GM12878 (cell line): ENCODE measurements around the gene ITGA1. TPM values are rescaled to one million over a fixed set of nuclear protein-coding genes. Genes with fewer than 3 reads are reported as not detected.

Experiments used
- ATAC-seq: fragments of 200-7000 bp; cut with Tn5 transposase; 3 replicates; pipeline ENCODE4 v1.9.1; 2020; ENCODE audit warnings: mild to moderate bottlenecking, moderate library complexity
- BruUV-seq: library from RNA; stranded (reverse); fragments of 400-500 nt; replicated peaks from 2 replicates; lab custom pipeline; 2021; lab: Mats Ljungman, UMichigan
- CTCF ChIA-PET: fragments of 300-600 bp; sonication (Branson Sonifier 250); formaldehyde crosslinking; extraction: SDS; loops from one replicate; lab custom pipeline; 2021; ENCODE audit warnings: inconsistent platforms; lab: Yijun Ruan, JAX
- POLR2A ChIA-PET: fragments of 350-600 bp; formaldehyde crosslinking; extraction: SDS; loops from one replicate; lab custom pipeline; 2021; ENCODE audit warnings: inconsistent platforms; lab: Charles Lee
- RAD21 ChIA-PET: fragments of 300-600 bp; sonication (Branson Sonifier 250); formaldehyde crosslinking; loops from one replicate; lab custom pipeline; 2023; ENCODE audit warnings: antibody characterized with exemption; ENCODE audit not compliant: unreplicated experiment; lab: Charles Lee
- SMC1A ChIA-PET: fragments of 300-600 bp; sonication (Branson Sonifier 250); formaldehyde crosslinking; loops from one replicate; lab custom pipeline; 2023; ENCODE audit not compliant: unreplicated experiment, uncharacterized antibody; lab: Charles Lee
- DNase-seq: peaks from one replicate; pipeline ENCODE4 v3.0.0-alpha.2; 2011; ENCODE audit warnings: low read depth, low spot score
- FAIRE-seq: peaks from 3 replicates; lab custom pipeline; 2011; peaks lifted over from hg19 to GRCh38; lab: Jason Lieb, UNC
- H2AFZ ChIP-seq: 2 replicates; pipeline ENCODE4 v1.6.0; 2011; ENCODE audit warnings: low read depth, low read length, control low read depth; ENCODE audit not compliant: control insufficient read depth
- H3K27ac ChIP-seq: 2 replicates; pipeline ENCODE4 v1.5.1; 2011; ENCODE audit warnings: control low read depth; ENCODE audit not compliant: control insufficient read depth, insufficient read depth
- H3K27me3 ChIP-seq, 2 experiments: replicated peaks in 1 of 2; 2 replicates each; pipeline versions ENCODE4 v1.6.0 to v1.6.1; 2011; ENCODE audit warnings: low read length in 1 of 2; ENCODE audit not compliant: control insufficient read depth in 2 of 2, insufficient read depth in 2 of 2
- H3K36me3 ChIP-seq, 2 experiments: 2 replicates each; pipeline ENCODE4 v1.5.1; 2011; ENCODE audit warnings: low read length in 1 of 2; ENCODE audit not compliant: control insufficient read depth in 2 of 2, insufficient read depth in 2 of 2
- H3K4me1 ChIP-seq: 2 replicates; pipeline ENCODE4 v1.6.1; 2011; ENCODE audit warnings: mild to moderate bottlenecking, low read length, moderate library complexity, mixed read lengths; ENCODE audit not compliant: control insufficient read depth, insufficient read depth
- H3K4me2 ChIP-seq: 2 replicates; pipeline ENCODE4 v1.6.0; 2011; ENCODE audit warnings: control low read depth; ENCODE audit not compliant: control insufficient read depth, insufficient read depth
- H3K4me3 ChIP-seq: fragments of 200-600 bp; sonication (generic); 2 replicates; pipeline ENCODE4 v1.5.1; 2016
- H3K79me2 ChIP-seq: 2 replicates; pipeline ENCODE4 v1.6.0; 2011; ENCODE audit warnings: low read length; ENCODE audit not compliant: control insufficient read depth, insufficient read depth
- H3K9ac ChIP-seq: 2 replicates; pipeline ENCODE4 v1.8.0; 2011; ENCODE audit warnings: low read length, control low read depth, mixed read lengths; ENCODE audit not compliant: control insufficient read depth, insufficient read depth
- H3K9me3 ChIP-seq: replicated peaks from 3 replicates; pipeline ENCODE4 v1.5.1; 2011; ENCODE audit warnings: mild to moderate bottlenecking, low read length; ENCODE audit not compliant: control insufficient read depth, insufficient read depth
- H4K20me1 ChIP-seq: 2 replicates; pipeline ENCODE4 v1.6.0; 2011; ENCODE audit not compliant: control insufficient read depth, insufficient read depth
- ATF7 ChIP-seq: fragments of 450-650 bp; IDR thresholded peaks from 2 replicates; pipeline ENCODE4 v1.6.1; 2016; ENCODE audit warnings: low read depth, mild to moderate bottlenecking
- GABPA ChIP-seq: IDR thresholded peaks from 2 replicates; pipeline ENCODE4 v1.6.1; 2014; ENCODE audit warnings: antibody characterized with exemption, low read depth, mild to moderate bottlenecking, inconsistent platforms
- MTA2 ChIP-seq: fragments of 450-650 bp; IDR thresholded peaks from 2 replicates; pipeline ENCODE4 v1.6.1; 2016; ENCODE audit warnings: low read depth, mild to moderate bottlenecking, moderate library complexity
- NFIC ChIP-seq: IDR thresholded peaks from 2 replicates; pipeline ENCODE4 v1.6.1; 2012; ENCODE audit warnings: low read depth, mild to moderate bottlenecking, inconsistent platforms, low read length, moderate library complexity
- RAD51 ChIP-seq: fragments of 450-650 bp; IDR thresholded peaks from 2 replicates; pipeline ENCODE4 v1.6.1; 2016; ENCODE audit warnings: moderate library complexity, mild to moderate bottlenecking, inconsistent platforms
- TCF3 ChIP-seq: IDR thresholded peaks from 2 replicates; pipeline ENCODE4 v1.6.1; 2012; ENCODE audit warnings: low read depth, mild to moderate bottlenecking, low read length, borderline replicate concordance; ENCODE audit not compliant: insufficient read depth
- WGBS: methylation state at CpG from one replicate; pipeline ENCODE4 v1.1.6; 2016; ENCODE audit warnings: low lambda C conversion rate; ENCODE audit not compliant: insufficient replicate concordance, insufficient coverage; ENCODE audit errors: missing lambda C conversion rate; 5-methylcytosine and 5-hydroxymethylcytosine counted together
- in situ Hi-C: fragments of 300-500 bp; cut with MboI; formaldehyde crosslinking; loops from 9 replicates; pipeline ENCODE4 v1.14.3; 2018; ENCODE audit warnings: mixed read lengths
- intact Hi-C: fragments of 100-400 bp; cut with micrococcal nuclease; formaldehyde crosslinking; loops from one replicate; pipeline ENCODE4 v1.14.2; 2022; ENCODE audit not compliant: unreplicated experiment
- polyA plus RNA-seq, 11 experiments: library from polyadenylated mRNA; depleted of rRNA in 4 of 11; unstranded in 6 of 11; stranded (reverse) in 5 of 11; fragments of >200 nt; fragmentation: Nextera tagmentation in 4 of 11; fragmentation: Illumina TruSeq in 1 of 11; extraction: Ambion mirVana in 4 of 11; extraction: Trizol in 1 of 11; gene quantifications; 1 replicate in 1 of 11; 2 replicates in 10 of 11; pipeline versions ENCODE4 v1.2.1 to v1.2.3, GENCODE V29; 2011 to 2016; ENCODE audit warnings: inconsistent platforms in 2 of 11, missing spikeins in 2 of 11, low read depth in 1 of 11
- total RNA-seq, 4 experiments: library from RNA; depleted of rRNA in 3 of 4; stranded (reverse); fragments of >200 nt in 3 of 4; fragmentation: Illumina TruSeq in 1 of 4; extraction: Trizol in 1 of 4; gene quantifications; 2 replicates each; pipeline versions ENCODE4 v1.2.1 to v1.2.3, GENCODE V29; 2013 to 2021
- TF ChIP-seq, protein P1 (sequence below): IDR thresholded peaks from 2 replicates; pipeline ENCODE4 v1.6.1; 2012; ENCODE audit warnings: low read depth, low read length, improper control_type of control experiment

The ITGA1 gene
- total and polyA plus RNA-seq, 10 of the 15 experiments (the other 5 are each of a cell fraction or from before 2014, with no cell fraction given), result 0.02 to 0.56 (median 0.19) TPM

DNA sequence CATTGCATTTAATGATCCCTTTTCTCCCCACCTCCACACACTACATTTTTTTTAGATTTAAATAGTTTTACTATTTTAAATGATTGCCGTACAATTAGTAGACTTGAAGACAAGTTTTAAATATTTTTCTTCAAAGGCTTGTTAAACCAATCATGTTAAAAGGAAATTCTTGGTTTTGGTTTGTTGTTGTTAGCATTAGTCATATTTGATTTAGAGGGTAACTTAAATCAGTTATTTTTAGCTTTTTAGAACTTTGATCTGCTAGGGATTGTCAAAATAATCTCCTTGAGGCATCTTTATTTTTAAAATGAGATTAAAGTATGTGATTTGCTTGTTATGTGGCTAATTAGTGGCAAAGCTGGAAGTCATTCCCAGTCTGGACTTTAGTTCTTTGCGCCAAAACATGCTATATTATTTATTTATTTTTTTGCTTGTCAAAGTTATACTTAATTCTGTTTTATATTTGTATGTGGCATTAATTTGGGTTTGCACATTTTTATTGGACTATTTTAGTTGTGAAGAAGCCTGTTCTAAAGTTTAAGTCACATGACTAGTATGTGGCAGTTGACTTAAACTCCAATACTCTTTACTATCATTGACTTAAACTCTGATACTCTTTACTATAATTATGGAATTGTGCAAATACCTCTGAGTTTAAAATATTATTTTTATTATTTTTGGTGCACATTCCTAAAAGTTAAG lies 14.7 kb downstream of the ITGA1 start:
- TF ChIP-seq RAD51 (peak; percentile 51; the same call in 1 of the 2 replicates), MTA2 (no peak), GABPA (no peak), ATF7 (no peak), NFIC (no peak), TCF3 (no peak)
- TF ChIP-seq, protein P1, sequence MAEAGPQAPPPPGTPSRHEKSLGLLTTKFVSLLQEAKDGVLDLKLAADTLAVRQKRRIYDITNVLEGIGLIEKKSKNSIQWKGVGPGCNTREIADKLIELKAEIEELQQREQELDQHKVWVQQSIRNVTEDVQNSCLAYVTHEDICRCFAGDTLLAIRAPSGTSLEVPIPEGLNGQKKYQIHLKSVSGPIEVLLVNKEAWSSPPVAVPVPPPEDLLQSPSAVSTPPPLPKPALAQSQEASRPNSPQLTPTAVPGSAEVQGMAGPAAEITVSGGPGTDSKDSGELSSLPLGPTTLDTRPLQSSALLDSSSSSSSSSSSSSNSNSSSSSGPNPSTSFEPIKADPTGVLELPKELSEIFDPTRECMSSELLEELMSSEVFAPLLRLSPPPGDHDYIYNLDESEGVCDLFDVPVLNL, result no peak
- H3K27me3 ChIP-seq, result no peaks in the 10 kb centered on the region
- ChIA-PET RAD21 (no interaction called here), SMC1A (no interaction called here), CTCF (no interaction called here), POLR2A (no interaction called here)
- 50% methylated on average over 2 of the region's 2 CpGs for WGBS
- in situ Hi-C loops (no loop called here), intact Hi-C loops (no loop called here)
- no TSS peak for BruUV-seq
- H2AFZ ChIP-seq, result no peak overlapping the region
- no peak for FAIRE-seq
- H3K79me2 ChIP-seq, result peaks cover 39% of the 10 kb centered on the region
- ATAC-seq, result no peak
- no peaks in the 10 kb centered on the region for H4K20me1 ChIP-seq
- no peak overlapping the region for H3K27ac ChIP-seq
- no peaks in the 10 kb centered on the region for H3K9me3 ChIP-seq
- H3K4me1 ChIP-seq, result peaks cover 3% of the 10 kb centered on the region; the same call in 1 of the 2 replicates
- H3K4me2 ChIP-seq, result peak overlapping the region; percentile 98
- no peaks in the 10 kb centered on the region for H3K36me3 ChIP-seq
- no peak overlapping the region for H3K9ac ChIP-seq
- no peak for DNase-seq
- H3K4me3 ChIP-seq, result peak overlapping the region; percentile 90
